OCI-LY7 (cell line): ENCODE measurements around the gene FLCN. TPM values are rescaled to one million over a fixed set of nuclear protein-coding genes. Genes with fewer than 3 reads are reported as not detected.

Experiments
- BruUV-seq: library from RNA; stranded (reverse); fragments of 400-500 nt; replicated peaks from 2 replicates; lab custom pipeline; 2021; lab: Mats Ljungman, UMichigan
- CTCF ChIA-PET: fragments of 300-600 bp; sonication (Branson Sonifier 250); formaldehyde crosslinking; loops from one replicate; lab custom pipeline; 2022; ENCODE audit warnings: antibody characterized with exemption; ENCODE audit not compliant: unreplicated experiment; lab: Charles Lee
- POLR2A ChIA-PET: fragments of 300-600 bp; sonication (Branson Sonifier 250); formaldehyde crosslinking; loops from one replicate; lab custom pipeline; 2022; ENCODE audit warnings: antibody characterized with exemption; lab: Charles Lee
- DNase-seq: peaks from one replicate; pipeline ENCODE4 v3.0.0-alpha.2; 2015; ENCODE audit warnings: low spot score
- H2AFZ ChIP-seq: fragments of 200-600 bp; sonication (generic), shearing (Covaris generic); 2 replicates; pipeline ENCODE4 v1.6.1; 2014; ENCODE audit warnings: mild to moderate bottlenecking, antibody characterized with exemption, low read length, moderate library complexity
- H3K27ac ChIP-seq: fragments of 200-600 bp; sonication (generic); 2 replicates; pipeline ENCODE4 v1.5.1; 2014; ENCODE audit warnings: mixed run types, low read depth, mild to moderate bottlenecking, moderate library complexity, low read length, inconsistent platforms; ENCODE audit not compliant: poor library complexity, severe bottlenecking
- H3K36me3 ChIP-seq: fragments of 200-600 bp; sonication (generic); 2 replicates; pipeline ENCODE4 v1.6.1; 2014; ENCODE audit warnings: mild to moderate bottlenecking, antibody characterized with exemption, low read length, moderate library complexity, mixed read lengths; ENCODE audit not compliant: insufficient read depth
- H3K4me1 ChIP-seq: fragments of 200-600 bp; sonication (generic); 2 replicates; pipeline ENCODE4 v1.5.1; 2014; ENCODE audit warnings: mild to moderate bottlenecking, low read length; ENCODE audit not compliant: insufficient read depth, poor library complexity, severe bottlenecking
- H3K4me2 ChIP-seq: fragments of 200-600 bp; sonication (generic); 2 replicates; pipeline ENCODE4 v1.6.1; 2014; ENCODE audit warnings: mild to moderate bottlenecking, low read length
- H3K4me3 ChIP-seq: fragments of 200-600 bp; sonication (generic); 2 replicates; pipeline ENCODE4 v1.5.1; 2014; ENCODE audit warnings: mild to moderate bottlenecking, low read depth, low read length; ENCODE audit not compliant: poor library complexity, severe bottlenecking
- H3K79me2 ChIP-seq: fragments of 200-600 bp; sonication (generic); 2 replicates; pipeline ENCODE4 v1.6.1; 2016; ENCODE audit warnings: low read depth, mild to moderate bottlenecking, low read length, moderate library complexity, mixed read lengths; ENCODE audit not compliant: insufficient read depth
- H3K9me2 ChIP-seq: fragments of 200-600 bp; sonication (generic); 2 replicates; pipeline ENCODE4 v1.6.1; 2016; ENCODE audit warnings: mild to moderate bottlenecking, low read length, mixed read lengths; ENCODE audit not compliant: insufficient read depth
- H3K9me3 ChIP-seq: fragments of 200-600 bp; sonication (generic); 2 replicates; pipeline ENCODE4 v1.6.1; 2014; ENCODE audit warnings: mild to moderate bottlenecking, mixed run types, low read length, mixed read lengths
- H4K20me1 ChIP-seq: fragments of 200-600 bp; sonication (generic); 2 replicates; pipeline ENCODE4 v1.6.1; 2014; ENCODE audit warnings: mild to moderate bottlenecking, antibody characterized with exemption, low read length, moderate library complexity, mixed read lengths; ENCODE audit not compliant: insufficient read depth
- CTCF ChIP-seq: fragments of 200-600 bp; sonication (generic); conservative IDR thresholded peaks from 2 replicates; pipeline ENCODE4 v1.5.1; 2014; ENCODE audit warnings: mild to moderate bottlenecking, antibody characterized with exemption, low read length, moderate library complexity, mixed read lengths
- EZH2phosphoT487 ChIP-seq: fragments of 200-600 bp; sonication (generic); IDR thresholded peaks from 2 replicates; pipeline ENCODE4 v1.6.1; 2018; ENCODE audit warnings: low read depth, borderline replicate concordance, mild to moderate bottlenecking, mixed run types, antibody characterized with exemption, low read length, moderate library complexity, mixed read lengths
- intact Hi-C: fragments of 100-400 bp; cut with micrococcal nuclease; formaldehyde crosslinking; loops from one replicate; pipeline ENCODE4 v1.10.0; 2022; ENCODE audit not compliant: unreplicated experiment
- total RNA-seq, 2 experiments: library from RNA; depleted of rRNA in 1 of 2; stranded (reverse); fragments of >200 nt in 1 of 2; shearing (Covaris generic) in 1 of 2; gene quantifications; 2 replicates each; pipeline ENCODE4 v1.2.3, GENCODE V29; 2014 to 2022

FLCN gene
- total RNA-seq, 2 experiments from 2014 or later: 20.5 to 20.9 TPM

- H4K20me1 ChIP-seq: no peaks in the 10 kb centered on the region; the same call in 1 of the 2 replicates
Measured at GRCh38 chr17:17228521-17229279, 8.3 kb downstream of the FLCN start.

GRCh38 chr17:17227608-17228520 is 9.1 kb downstream of the FLCN start:
- no peak overlapping the region for H3K27ac ChIP-seq
- DNase-seq: no peak
- H3K9me3 ChIP-seq: no peaks in the 10 kb centered on the region
- TF ChIP-seq CTCF: no peak
- no peak for TF ChIP-seq EZH2phosphoT487
- intact Hi-C loops: no loop called here
- H3K79me2 ChIP-seq: no peaks in the 10 kb centered on the region
- no peak overlapping the region for H3K4me3 ChIP-seq
- no TSS peak for BruUV-seq
- H3K9me2 ChIP-seq: no peaks in the 10 kb centered on the region
- H2AFZ ChIP-seq: no peak overlapping the region
- ChIA-PET CTCF (no interaction called here), POLR2A (interaction anchor here (0.6 kb wide), 1 partner anchor 43 kb away, joined by 3 read pairs; no protein-coding TSS in a partner anchor)
- peaks cover 55% of the 10 kb centered on the region; the same call in 1 of the 2 replicates for H3K36me3 ChIP-seq
- H4K20me1 ChIP-seq: no peaks in the 10 kb centered on the region; the same call in 1 of the 2 replicates
- H3K4me2 ChIP-seq: no peak overlapping the region
- no peaks in the 10 kb centered on the region for H3K4me1 ChIP-seq

More at GRCh38 chr17:17228521-17229279, 8.3 kb downstream of the FLCN start:
- no peak overlapping the region for H3K4me3 ChIP-seq
- peaks cover 50% of the 10 kb centered on the region; the same call in 1 of the 2 replicates for H3K36me3 ChIP-seq
- H3K4me1 ChIP-seq: no peaks in the 10 kb centered on the region
- no peak overlapping the region for H3K27ac ChIP-seq
- no peak for DNase-seq
- intact Hi-C loops: no loop called here
- no peaks in the 10 kb centered on the region for H3K79me2 ChIP-seq
- H3K9me3 ChIP-seq: no peaks in the 10 kb centered on the region
- ChIA-PET CTCF (no interaction called here), POLR2A (interaction anchor here (0.6 kb wide), 1 partner anchor 42 kb away, joined by 3 read pairs; no protein-coding TSS in a partner anchor)
- TF ChIP-seq EZH2phosphoT487: no peak
- TF ChIP-seq CTCF: no peak
- no peak overlapping the region for H3K4me2 ChIP-seq
- H3K9me2 ChIP-seq: no peaks in the 10 kb centered on the region
- no peak overlapping the region for H2AFZ ChIP-seq
- no TSS peak for BruUV-seq
